AG10803 (cell line): ENCODE results near the gene NUP188.

Source experiments
- DNase-seq: peaks from one replicate; pipeline ENCODE4 v3.0.0; 2010; ENCODE audit warnings: low read depth
- H3K4me3 ChIP-seq: 2 replicates; pipeline ENCODE4 v1.5.1; 2011; ENCODE audit warnings: mild to moderate bottlenecking, low read length, control low read depth
- TF ChIP-seq, protein P1 (sequence below): conservative IDR thresholded peaks from 2 replicates; pipeline ENCODE4 v1.5.1; 2011; ENCODE audit warnings: mild to moderate bottlenecking, low read length, control low read depth, inconsistent platforms

Gene NUP188

DNA sequence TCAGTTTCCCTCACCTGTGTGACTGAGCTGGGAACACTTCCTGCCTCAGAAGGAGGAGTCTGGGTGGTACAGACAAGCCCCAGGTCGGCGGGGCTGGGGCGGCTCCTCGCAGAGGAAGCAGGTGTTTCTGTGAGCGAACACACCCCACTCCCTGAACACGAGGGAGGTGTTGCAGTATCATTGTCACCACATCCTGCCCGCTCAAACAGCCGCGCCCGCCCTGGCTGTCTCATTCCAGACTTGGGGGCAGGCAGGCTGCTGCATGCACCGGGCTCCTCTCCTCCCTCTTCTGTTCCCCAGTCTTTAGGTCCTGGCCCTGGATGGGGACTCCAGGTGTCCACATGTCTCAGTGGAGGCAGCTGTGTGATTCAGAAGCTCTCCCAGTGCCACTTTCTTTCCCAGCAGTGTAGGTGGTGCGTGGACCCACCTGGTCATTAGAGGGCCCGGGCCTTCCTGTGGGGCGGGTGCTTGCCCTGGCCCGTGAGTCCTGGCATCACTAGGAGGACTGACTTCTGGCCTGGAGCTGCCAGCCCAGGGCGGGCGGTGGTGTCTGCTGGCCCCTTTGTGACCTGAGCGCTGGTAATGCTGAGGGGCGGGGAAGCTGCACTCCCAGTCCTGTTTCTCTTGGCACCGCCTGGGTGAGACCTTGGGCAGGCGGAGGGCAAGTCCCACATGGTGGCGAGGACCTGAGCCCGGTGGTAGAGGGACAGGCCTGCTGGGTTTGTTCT is 45.0 kb upstream of the NUP188 start:
- no peak for DNase-seq
- TF ChIP-seq, protein P1, sequence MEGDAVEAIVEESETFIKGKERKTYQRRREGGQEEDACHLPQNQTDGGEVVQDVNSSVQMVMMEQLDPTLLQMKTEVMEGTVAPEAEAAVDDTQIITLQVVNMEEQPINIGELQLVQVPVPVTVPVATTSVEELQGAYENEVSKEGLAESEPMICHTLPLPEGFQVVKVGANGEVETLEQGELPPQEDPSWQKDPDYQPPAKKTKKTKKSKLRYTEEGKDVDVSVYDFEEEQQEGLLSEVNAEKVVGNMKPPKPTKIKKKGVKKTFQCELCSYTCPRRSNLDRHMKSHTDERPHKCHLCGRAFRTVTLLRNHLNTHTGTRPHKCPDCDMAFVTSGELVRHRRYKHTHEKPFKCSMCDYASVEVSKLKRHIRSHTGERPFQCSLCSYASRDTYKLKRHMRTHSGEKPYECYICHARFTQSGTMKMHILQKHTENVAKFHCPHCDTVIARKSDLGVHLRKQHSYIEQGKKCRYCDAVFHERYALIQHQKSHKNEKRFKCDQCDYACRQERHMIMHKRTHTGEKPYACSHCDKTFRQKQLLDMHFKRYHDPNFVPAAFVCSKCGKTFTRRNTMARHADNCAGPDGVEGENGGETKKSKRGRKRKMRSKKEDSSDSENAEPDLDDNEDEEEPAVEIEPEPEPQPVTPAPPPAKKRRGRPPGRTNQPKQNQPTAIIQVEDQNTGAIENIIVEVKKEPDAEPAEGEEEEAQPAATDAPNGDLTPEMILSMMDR, result no peak

DNA sequence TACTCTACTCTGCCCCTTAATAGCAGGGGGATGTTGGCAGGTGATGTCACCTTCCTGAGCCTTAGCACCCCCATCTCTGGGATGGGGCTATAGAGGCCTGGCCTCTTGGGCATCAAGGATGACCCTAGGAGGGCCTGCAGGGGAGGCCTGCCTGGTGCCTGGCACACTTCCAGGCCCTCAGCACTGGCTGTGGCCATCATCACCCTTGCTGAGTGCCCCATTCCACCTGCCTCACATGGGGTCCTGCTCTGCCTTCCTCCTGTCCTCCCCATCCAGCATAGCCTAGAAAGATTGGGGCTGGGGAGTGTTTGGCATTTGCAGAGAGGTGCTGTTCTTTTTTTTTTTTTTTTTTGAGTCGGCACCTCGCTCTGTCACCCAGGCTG is 44.4 kb upstream of the NUP188 start:
- no peak for DNase-seq
- TF ChIP-seq, protein P1, result no peak
- H3K4me3 ChIP-seq, result no peak overlapping the region

More for the DNA sequence above, 45.0 kb upstream of the NUP188 start:
- H3K4me3 ChIP-seq, result no peak overlapping the region

DNA sequence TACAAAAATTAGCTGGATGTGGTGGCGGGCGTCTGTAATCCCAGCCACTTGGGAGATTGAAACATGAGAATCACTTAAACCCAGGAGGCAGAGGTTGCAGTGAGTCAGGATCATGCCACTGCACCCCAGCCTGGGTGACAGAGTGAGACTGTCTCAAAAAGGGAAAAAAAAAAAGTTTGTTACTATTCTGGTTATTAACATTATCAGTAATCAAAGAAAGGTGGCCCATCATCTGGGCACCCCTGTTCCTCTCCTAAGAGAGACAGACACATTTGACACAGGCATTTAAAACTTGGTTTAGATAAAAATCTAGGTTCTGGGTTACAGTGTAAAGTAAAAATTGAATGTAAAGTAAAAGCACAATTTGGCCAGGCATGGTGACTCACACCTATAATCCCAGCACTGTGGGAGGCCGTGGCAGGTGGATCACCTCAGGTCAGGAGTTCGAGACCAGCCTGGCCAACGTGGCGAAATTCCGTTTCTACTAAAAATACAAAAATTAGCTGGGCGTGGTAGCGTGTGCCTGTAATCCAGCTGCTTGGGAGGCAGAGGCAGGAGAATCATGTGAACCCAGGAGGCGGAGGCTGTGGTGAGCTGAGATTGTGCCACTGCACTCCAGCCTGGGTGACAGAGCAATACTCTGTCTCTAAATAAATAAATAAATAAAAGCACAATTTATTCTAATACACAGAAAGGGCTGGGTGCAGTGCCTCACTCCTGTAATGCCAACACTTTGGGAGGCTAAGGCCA is 43.5 kb upstream of the NUP188 start:
- H3K4me3 ChIP-seq, result no peak overlapping the region
- TF ChIP-seq, protein P1, result no peak
- DNase-seq, result no peak

DNA sequence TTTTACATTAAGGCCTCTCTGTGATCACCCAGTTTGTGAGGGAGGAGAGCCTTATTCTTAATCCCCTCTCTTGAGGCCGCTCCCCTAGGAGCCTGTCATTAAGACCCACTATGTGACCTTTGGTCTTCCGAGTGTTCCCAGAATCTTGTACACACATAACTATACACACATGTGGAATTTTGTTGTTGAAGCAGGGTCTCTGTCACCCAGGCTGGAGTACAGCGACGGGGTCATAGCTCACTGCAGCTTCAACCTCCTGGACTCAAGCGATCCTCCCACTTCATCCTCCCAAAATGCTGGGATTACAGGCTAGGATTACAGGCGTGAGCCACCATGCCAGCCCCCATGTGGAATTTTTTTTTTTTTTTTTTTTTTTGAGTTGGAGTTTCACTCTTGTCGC is 41.5 kb upstream of the NUP188 start:
- TF ChIP-seq, protein P1, result no peak
- DNase-seq, result no peak
- H3K4me3 ChIP-seq, result no peak overlapping the region

DNA sequence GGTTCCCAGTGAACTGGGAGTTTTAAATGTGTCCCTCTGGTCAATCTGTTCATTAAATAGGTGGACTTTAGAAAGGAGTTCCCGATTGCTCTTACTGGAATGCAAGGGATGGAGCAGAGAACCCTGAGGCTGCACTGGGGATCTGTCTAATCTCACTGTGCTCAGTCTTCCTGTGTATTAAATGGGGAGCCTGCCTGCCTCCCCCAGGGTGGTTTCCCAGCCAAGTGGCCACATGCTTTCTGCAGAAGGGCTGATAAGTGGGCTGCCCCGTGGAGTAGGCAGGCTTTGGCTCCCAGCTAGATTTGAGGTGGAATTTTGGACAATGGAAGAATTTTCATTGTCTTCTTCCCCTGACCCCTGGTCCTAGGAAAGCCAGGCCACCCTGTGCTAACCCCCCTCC is 40.8 kb upstream of the NUP188 start:
- TF ChIP-seq, protein P1, result no peak
- DNase-seq, result no peak
- no peak overlapping the region for H3K4me3 ChIP-seq

DNA sequence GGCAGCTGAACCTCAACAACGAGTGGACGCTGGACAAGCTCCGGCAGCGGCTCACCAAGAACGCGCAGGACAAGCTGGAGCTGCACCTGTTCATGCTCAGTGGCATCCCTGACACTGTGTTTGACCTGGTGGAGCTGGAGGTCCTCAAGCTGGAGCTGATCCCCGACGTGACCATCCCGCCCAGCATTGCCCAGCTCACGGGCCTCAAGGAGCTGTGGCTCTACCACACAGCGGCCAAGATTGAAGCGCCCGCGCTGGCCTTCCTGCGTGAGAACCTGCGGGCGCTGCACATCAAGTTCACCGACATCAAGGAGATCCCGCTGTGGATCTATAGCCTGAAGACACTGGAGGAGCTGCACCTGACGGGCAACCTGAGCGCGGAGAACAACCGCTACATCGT is 39.1 kb upstream of the NUP188 start:
- no peak for DNase-seq
- TF ChIP-seq, protein P1, result no peak
- H3K4me3 ChIP-seq, result no peak overlapping the region

DNA sequence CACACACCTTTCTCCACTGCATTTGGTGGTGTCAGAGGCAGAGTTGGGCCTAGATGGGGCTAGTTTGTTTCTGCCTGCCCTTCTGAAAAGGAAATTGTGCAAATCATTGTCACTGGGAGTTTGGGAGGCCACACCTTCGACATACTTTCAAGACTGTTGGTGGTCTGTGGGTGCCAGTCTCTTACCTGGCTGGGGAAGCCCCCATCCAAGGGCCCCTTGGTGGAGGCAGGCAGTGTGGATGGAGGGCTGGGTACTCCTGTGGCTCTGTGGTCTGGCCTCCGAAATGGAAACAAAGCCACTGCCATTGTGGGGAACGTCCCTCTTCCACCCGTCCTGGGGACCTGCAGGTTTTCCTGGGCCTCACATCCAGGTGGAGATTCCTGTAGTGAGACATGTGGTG is 37.6 kb upstream of the NUP188 start:
- DNase-seq, result no peak
- H3K4me3 ChIP-seq, result no peak overlapping the region
- TF ChIP-seq, protein P1, result no peak
